A673 (cell line): Measurements from ENCODE around the gene PAM16.

Experiments
- CTCF ChIP-seq: fragments of 300-800, 200-600 bp; sonication (generic); conservative IDR thresholded peaks from 2 replicates; pipeline ENCODE4 v1.5.1; 2017; ENCODE audit warnings: low read depth, mild to moderate bottlenecking, antibody characterized with exemption, low read length, moderate library complexity, mixed read lengths
- EZH2 ChIP-seq: fragments of 200-600 bp; sonication (generic); IDR thresholded peaks from 2 replicates; pipeline ENCODE4 v1.6.1; 2017; ENCODE audit warnings: borderline replicate concordance, low read depth, mild to moderate bottlenecking, mixed read lengths, antibody characterized with exemption, low read length; ENCODE audit not compliant: poor library complexity, severe bottlenecking

GRCh38 chr16:4381072-4381934, 30.2 kb upstream of the PAM16 start:
- TF ChIP-seq CTCF, result no peak
- TF ChIP-seq EZH2, result no peak
